HepG2 (cell line): Measurements from ENCODE around the gene PLPPR3. TPM values are rescaled to one million over a fixed set of nuclear protein-coding genes. Genes with fewer than 3 reads are reported as not detected.
A peak's percentile ranks its signal among the peaks of the same experiment; 100 is the strongest.

Source experiments
- CEBPB ChIP-seq: IDR thresholded peaks from 2 replicates; pipeline ENCODE4 v1.6.1; 2011; ENCODE audit warnings: low read depth, low read length, improper control_type of control experiment, borderline replicate concordance
- FIP1L1 ChIP-seq: fragments of 200-400 bp; formaldehyde crosslinking; IDR thresholded peaks from 2 replicates; pipeline ENCODE4 v1.6.1; 2018; ENCODE audit warnings: low read depth, mild to moderate bottlenecking, low read length, moderate library complexity, borderline replicate concordance; ENCODE audit not compliant: insufficient read depth
- FOXA3 ChIP-seq: IDR thresholded peaks from 2 replicates; pipeline ENCODE4 v1.6.1; 2016; ENCODE audit warnings: missing genetic modification reagents, missing compliant biosample characterization
- GATAD2A ChIP-seq: IDR thresholded peaks from 2 replicates; pipeline ENCODE4 v1.6.1; 2016
- KLF13 ChIP-seq: sonication (generic); formaldehyde crosslinking; IDR thresholded peaks from 2 replicates; pipeline ENCODE4 v1.4.0; 2020; ENCODE audit warnings: mild to moderate bottlenecking, missing genetic modification reagents
- MXI1 ChIP-seq: IDR thresholded peaks from 3 replicates; pipeline ENCODE4 v1.6.1; 2012; ENCODE audit warnings: low read depth, low read length, inconsistent platforms, borderline replicate concordance
- MYNN ChIP-seq: sonication (generic); formaldehyde crosslinking; IDR thresholded peaks from 2 replicates; pipeline ENCODE4 v1.4.0; 2020; ENCODE audit warnings: mild to moderate bottlenecking, low read depth, missing genetic modification reagents
- RXRB ChIP-seq: IDR thresholded peaks from 2 replicates; pipeline ENCODE4 v1.6.1; 2016; ENCODE audit warnings: borderline replicate concordance, missing genetic modification reagents, missing compliant biosample characterization
- SALL1 ChIP-seq: sonication (generic); formaldehyde crosslinking; IDR thresholded peaks from 2 replicates; pipeline ENCODE4 v1.8.0; 2022; ENCODE audit warnings: mild to moderate bottlenecking, missing genetic modification reagents
- ZNF205 ChIP-seq: IDR thresholded peaks from 2 replicates; pipeline ENCODE4 v1.6.1; 2018; ENCODE audit warnings: missing biosample characterization, missing genetic modification reagents
- ZNF30 ChIP-seq: sonication (generic); formaldehyde crosslinking; IDR thresholded peaks from 2 replicates; pipeline ENCODE4 v1.5.0; 2020; ENCODE audit warnings: mild to moderate bottlenecking, missing genetic modification reagents
- ZNF329 ChIP-seq: sonication (generic); formaldehyde crosslinking; IDR thresholded peaks from 2 replicates; pipeline ENCODE4 v1.9.0; 2021; ENCODE audit warnings: low read depth, mild to moderate bottlenecking, missing genetic modification reagents
- ZNF501 ChIP-seq: sonication (generic); formaldehyde crosslinking; IDR thresholded peaks from 2 replicates; pipeline ENCODE4 v1.5.1; 2020; ENCODE audit warnings: mild to moderate bottlenecking, moderate library complexity, missing genetic modification reagents
- ZNF678 ChIP-seq: sonication (generic); formaldehyde crosslinking; IDR thresholded peaks from 2 replicates; pipeline ENCODE4 v1.4.0; 2020; ENCODE audit warnings: mild to moderate bottlenecking, missing genetic modification reagents
- polyA plus RNA-seq, 8 experiments: library from polyadenylated mRNA; depleted of rRNA in 3 of 8; stranded (reverse) in 7 of 8; unstranded in 1 of 8; fragments of >200 nt; fragmentation: Illumina TruSeq in 4 of 8; extraction: Trizol in 4 of 8; gene quantifications; 2 replicates each; pipeline versions ENCODE4 v1.2.1 to v1.2.3, GENCODE V29; 2011 to 2016; ENCODE audit warnings: low read depth in 4 of 8, missing spikeins in 1 of 8, mixed read lengths in 1 of 8; ENCODE audit not compliant: insufficient read depth in 1 of 8
- total RNA-seq, 5 experiments: library from RNA; depleted of rRNA; stranded (reverse); fragments of >200 nt; fragmentation: Illumina TruSeq; extraction: Trizol; gene quantifications; 2 replicates each; pipeline ENCODE4 v1.2.3, GENCODE V29; 2016; ENCODE audit warnings: low read depth in 1 of 5
- TF ChIP-seq, protein P1 (sequence below), 2 experiments: sonication (generic) in 1 of 2; formaldehyde crosslinking in 1 of 2; IDR thresholded peaks; 2 replicates each; pipeline versions ENCODE4 v1.5.1 to v1.6.1; 2011 to 2020; ENCODE audit warnings: borderline replicate concordance in 1 of 2, low read depth in 1 of 2, low read length in 1 of 2, mild to moderate bottlenecking in 1 of 2, missing genetic modification reagents in 1 of 2, moderate library complexity in 1 of 2
- TF ChIP-seq, protein P2 (sequence below): sonication (generic); formaldehyde crosslinking; conservative IDR thresholded peaks from 2 replicates; pipeline ENCODE4 v1.4.0; 2020; ENCODE audit warnings: missing genetic modification reagents
- TF ChIP-seq, protein P3 (sequence below): sonication (generic); formaldehyde crosslinking; IDR thresholded peaks from 2 replicates; pipeline ENCODE4 v1.5.0; 2020; ENCODE audit warnings: mild to moderate bottlenecking, missing genetic modification reagents, borderline replicate concordance
- TF ChIP-seq, protein P4 (sequence below): sonication (generic); formaldehyde crosslinking; IDR thresholded peaks from 2 replicates; pipeline ENCODE4 v1.8.0; 2022; ENCODE audit warnings: missing genetic modification reagents, mild to moderate bottlenecking, borderline replicate concordance

PLPPR3 gene
- total and polyA plus RNA-seq, 2 of the 13 experiments (the other 11 are each of a cell fraction or from before 2014, with no cell fraction given), result 0.07 to 0.16 TPM

DNA sequence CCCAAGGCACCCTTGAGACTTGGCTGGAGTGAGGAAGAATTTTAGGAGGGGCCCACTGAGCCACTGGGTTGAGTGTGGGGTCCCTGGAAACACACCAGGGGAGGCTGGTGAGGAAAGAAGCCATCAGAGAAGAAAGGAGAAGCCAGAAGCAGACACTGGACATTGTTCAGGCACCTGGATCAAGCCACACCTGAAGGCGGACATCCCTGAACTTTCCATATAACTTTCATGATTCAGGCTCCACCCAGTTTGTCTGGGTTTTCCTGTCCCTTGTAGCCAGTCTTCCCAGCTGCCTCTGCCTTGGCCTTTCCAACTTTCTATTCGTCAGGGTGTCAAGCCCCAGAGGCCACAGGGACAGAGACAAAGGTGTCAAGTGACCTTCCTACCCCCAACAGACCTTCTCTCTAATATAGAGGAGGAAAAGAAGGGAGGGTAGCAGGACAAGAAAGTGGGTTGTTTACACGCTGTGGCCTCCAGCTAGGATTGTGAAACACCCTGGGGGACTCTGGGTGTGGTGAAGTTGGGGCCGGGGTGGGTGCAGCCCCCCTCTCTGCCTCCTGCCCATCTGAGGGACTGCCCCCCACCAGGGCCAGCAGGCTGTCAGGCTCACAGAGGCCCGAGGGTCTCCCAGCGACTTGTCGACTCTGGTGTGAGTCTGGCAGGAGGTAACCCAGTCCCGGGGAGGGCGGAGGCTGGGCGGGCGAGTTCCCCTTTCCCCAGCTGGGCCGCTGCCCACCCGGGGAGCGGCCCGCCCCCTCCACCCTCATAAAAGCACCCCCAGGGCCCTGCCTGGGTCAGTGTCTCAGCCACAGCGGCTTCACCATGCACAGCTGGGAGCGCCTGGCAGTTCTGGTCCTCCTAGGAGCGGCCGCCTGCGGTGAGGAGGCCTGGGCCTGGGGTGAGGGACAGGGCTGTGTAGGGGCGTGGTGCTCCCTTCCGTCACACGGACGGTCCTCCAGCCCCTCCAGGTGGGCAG, 37.4 kb upstream of the PLPPR3 start, which contains the start of gene CFD (continued):
- TF ChIP-seq, protein P1, sequence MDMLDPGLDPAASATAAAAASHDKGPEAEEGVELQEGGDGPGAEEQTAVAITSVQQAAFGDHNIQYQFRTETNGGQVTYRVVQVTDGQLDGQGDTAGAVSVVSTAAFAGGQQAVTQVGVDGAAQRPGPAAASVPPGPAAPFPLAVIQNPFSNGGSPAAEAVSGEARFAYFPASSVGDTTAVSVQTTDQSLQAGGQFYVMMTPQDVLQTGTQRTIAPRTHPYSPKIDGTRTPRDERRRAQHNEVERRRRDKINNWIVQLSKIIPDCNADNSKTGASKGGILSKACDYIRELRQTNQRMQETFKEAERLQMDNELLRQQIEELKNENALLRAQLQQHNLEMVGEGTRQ (IDR thresholded peaks at IDR 0.05; ENCODE audit: low read depth, low read length), result no peak
- TF ChIP-seq, protein P1 (CRISPR knock-in tag; IDR thresholded peaks at IDR 0.05; ENCODE audit: borderline replicate concordance), result no peak
- TF ChIP-seq ZNF329 (CRISPR knock-in tag) (peak; percentile 100), SALL1 (CRISPR knock-in tag) (0 out of 2 replicates have a peak, but pooled peaks have one; percentile 10), RXRB (CRISPR knock-in tag) (no peak), GATAD2A (peak; percentile 34; the same call in 1 of the 2 replicates), ZNF678 (CRISPR knock-in tag) (no peak), ZNF205 (CRISPR knock-in tag) (no peak), MYNN (CRISPR knock-in tag) (no peak), ZNF30 (CRISPR knock-in tag) (no peak), FIP1L1 (no peak), KLF13 (no peak), MXI1 (no peak), CEBPB (peak; percentile 67), FOXA3 (CRISPR knock-in tag) (peak; percentile 67), ZNF501 (0 out of 2 replicates have a peak, but pooled peaks have one; percentile 13)
- TF ChIP-seq, protein P2, sequence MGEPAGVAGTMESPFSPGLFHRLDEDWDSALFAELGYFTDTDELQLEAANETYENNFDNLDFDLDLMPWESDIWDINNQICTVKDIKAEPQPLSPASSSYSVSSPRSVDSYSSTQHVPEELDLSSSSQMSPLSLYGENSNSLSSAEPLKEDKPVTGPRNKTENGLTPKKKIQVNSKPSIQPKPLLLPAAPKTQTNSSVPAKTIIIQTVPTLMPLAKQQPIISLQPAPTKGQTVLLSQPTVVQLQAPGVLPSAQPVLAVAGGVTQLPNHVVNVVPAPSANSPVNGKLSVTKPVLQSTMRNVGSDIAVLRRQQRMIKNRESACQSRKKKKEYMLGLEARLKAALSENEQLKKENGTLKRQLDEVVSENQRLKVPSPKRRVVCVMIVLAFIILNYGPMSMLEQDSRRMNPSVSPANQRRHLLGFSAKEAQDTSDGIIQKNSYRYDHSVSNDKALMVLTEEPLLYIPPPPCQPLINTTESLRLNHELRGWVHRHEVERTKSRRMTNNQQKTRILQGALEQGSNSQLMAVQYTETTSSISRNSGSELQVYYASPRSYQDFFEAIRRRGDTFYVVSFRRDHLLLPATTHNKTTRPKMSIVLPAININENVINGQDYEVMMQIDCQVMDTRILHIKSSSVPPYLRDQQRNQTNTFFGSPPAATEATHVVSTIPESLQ (CRISPR knock-in tag), result no peak
- TF ChIP-seq, protein P3, sequence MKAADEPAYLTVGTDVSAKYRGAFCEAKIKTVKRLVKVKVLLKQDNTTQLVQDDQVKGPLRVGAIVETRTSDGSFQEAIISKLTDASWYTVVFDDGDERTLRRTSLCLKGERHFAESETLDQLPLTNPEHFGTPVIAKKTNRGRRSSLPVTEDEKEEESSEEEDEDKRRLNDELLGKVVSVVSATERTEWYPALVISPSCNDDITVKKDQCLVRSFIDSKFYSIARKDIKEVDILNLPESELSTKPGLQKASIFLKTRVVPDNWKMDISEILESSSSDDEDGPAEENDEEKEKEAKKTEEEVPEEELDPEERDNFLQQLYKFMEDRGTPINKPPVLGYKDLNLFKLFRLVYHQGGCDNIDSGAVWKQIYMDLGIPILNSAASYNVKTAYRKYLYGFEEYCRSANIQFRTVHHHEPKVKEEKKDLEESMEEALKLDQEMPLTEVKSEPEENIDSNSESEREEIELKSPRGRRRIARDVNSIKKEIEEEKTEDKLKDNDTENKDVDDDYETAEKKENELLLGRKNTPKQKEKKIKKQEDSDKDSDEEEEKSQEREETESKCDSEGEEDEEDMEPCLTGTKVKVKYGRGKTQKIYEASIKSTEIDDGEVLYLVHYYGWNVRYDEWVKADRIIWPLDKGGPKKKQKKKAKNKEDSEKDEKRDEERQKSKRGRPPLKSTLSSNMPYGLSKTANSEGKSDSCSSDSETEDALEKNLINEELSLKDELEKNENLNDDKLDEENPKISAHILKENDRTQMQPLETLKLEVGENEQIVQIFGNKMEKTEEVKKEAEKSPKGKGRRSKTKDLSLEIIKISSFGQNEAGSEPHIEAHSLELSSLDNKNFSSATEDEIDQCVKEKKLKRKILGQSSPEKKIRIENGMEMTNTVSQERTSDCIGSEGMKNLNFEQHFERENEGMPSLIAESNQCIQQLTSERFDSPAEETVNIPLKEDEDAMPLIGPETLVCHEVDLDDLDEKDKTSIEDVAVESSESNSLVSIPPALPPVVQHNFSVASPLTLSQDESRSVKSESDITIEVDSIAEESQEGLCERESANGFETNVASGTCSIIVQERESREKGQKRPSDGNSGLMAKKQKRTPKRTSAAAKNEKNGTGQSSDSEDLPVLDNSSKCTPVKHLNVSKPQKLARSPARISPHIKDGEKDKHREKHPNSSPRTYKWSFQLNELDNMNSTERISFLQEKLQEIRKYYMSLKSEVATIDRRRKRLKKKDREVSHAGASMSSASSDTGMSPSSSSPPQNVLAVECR (CRISPR knock-in tag), result no peak; the same call in 1 of the 2 replicates
- TF ChIP-seq, protein P4, sequence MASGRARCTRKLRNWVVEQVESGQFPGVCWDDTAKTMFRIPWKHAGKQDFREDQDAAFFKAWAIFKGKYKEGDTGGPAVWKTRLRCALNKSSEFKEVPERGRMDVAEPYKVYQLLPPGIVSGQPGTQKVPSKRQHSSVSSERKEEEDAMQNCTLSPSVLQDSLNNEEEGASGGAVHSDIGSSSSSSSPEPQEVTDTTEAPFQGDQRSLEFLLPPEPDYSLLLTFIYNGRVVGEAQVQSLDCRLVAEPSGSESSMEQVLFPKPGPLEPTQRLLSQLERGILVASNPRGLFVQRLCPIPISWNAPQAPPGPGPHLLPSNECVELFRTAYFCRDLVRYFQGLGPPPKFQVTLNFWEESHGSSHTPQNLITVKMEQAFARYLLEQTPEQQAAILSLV (CRISPR knock-in tag), result 0 out of 2 replicates have a peak, but pooled peaks have one; percentile 30
